Activated CD4-positive, alpha-beta T cell treated with anti-CD3 and anti-CD28 coated beads, Interleukin-2, amount 50 U/mL, for 48 hours (primary cell): Measurements from ENCODE around the gene ZNF564.
"Not testable (repeated sequence)": the region's sequence is repeated elsewhere in the genome, so short reads cannot be mapped to it uniquely, and the experiment has no call there.

Experiments used
- DNase-seq, 2 experiments: peaks; one replicate each; pipeline ENCODE4 v3.0.0-alpha.2; 2020

The ZNF564 gene

DNA sequence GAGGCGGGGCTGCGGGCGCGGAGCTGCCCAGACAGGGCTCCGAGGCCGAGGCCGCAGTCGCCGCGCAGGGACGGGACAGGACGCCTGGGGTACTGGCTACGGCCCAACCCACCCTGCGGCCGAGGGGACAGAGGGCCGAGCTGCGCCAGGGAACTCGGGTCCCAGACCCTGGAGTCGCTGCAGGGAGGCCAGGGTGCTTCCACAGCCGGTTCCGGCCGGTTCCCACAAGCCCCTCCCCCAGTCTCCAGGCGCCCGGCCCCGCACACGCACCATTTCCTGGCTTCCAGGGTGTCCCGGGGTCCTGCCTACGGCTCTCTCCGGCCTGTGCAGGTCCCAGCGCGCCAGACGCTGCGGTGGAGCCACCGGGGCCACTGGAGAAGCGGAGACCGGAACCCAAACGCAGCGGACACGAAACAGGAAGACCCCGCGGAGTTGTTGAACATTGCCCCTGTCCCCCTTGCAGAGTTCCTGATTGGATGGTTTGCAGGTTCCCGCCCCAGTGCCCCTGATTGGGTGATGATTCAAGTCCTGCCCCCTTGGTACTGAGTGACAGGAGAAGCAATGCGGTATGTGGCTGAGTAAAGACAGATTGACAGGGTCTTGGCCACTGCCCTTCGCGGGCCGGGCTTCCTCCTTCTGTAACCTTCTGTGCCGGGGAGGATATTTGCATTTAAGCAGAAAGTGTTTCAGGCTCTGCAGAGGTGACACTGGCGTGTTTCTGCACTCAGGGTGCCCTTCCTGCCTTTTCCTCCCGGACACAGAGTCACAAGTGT is at the start of gene ZNF564:
Gene ZNF564 (minus strand): TSS at position 423 of the 773 bp plus-strand sequence. CDS start 150 bp downstream, at position 273.
- peak; percentile 89 to 92 for DNase-seq

DNA sequence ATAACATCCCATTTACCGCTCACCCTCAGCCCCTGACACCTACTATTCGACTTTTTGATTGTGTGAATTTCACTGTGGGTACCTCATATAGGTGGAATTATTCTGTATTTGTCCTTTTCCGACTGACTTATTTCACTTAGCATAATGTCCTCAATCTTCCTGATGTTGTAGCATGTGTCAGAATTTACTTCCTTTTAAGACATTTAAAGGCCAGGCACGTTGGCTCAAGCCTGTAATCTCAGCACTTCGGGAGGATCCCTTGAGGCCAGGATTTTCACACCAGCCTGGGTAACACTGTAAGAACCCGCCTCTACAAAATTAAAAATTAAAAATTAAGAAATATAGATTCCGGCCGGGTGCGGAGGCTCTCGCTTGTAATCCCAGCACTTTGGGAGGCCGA is 46.3 kb upstream of the ZNF564 start:
- DNase-seq = no peak

DNA sequence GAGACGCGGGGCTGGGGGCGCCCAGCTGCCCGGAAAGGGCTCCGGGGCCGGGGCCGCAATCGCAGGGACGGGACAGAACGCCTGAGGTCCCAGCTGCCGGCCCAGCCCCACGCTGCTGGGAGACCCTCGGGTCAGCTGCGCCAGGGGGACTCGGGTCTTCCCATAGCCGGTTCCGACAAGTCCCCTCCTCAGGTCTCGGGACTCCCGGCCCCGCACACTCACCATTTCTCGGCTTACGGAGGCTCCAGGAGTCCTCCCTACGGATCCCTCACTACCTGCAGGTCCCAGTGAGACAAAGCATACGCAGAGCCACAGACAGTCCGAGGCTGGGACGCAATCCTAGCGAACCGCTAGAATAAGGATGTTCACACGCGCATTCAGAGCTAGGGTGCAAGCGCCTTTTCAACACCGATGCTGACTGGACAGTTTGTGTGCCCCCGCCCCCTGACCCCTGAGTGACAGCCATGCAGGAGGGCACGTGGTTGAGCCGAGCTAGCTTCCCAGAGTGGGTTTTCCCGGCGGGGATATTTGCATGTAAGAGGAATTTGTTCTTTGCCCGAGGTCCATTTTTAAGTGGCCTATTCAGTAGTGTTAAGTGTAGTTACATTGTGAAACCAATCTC is 45.8 kb upstream of the ZNF564 start:
- DNase-seq = no peak

DNA sequence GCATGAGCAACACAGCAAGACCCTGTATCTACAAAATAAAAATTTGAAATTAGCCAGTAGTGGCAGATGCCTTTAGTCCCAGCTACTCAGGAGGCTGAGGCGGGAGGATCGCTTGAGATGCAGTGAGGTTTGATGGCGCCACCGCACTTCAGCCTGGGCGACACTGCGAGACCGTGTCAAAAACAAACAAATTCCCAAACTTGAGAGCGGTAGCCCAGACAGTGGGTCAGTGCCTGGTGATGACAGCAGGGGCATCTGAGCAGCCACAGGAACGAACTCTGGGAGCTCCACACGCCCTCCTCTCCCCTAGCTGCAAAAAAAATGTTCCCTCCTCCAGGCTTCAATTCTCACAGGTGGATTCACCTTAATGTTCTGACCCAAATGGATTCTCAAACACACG is 45.2 kb upstream of the ZNF564 start:
- DNase-seq = no peak

GRCh38 chr19:12581100-12581499 is 29.8 kb upstream of the ZNF564 start:
- DNase-seq = no peak

GRCh38 chr19:12580180-12580694 is 29.0 kb upstream of the ZNF564 start:
- no peak for DNase-seq

DNA sequence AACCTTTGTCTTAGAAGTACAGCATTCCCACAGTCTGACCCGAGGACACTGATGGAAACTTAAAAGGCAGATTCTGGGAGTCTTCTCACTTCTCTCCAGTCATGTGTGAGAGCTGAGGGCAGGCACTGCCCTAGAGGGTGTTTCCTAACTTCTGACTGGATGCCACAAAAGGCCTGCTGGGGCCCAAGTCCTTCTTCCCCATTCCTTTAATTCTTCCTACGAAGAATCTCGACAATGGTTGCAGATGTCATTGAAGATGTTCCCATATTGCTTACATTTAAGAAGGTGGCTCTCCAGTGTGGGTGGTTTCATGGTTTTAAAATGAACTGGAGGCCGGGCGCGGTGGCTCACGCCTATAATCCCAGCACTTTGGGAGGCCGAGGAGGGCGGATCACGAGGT is 27.4 kb upstream of the ZNF564 start:
- no peak for DNase-seq

- no peak for DNase-seq
Observed at GRCh38 chr19:12574036-12574435, 22.8 kb upstream of the ZNF564 start.

- DNase-seq = no peak
Observed at GRCh38 chr19:12567951-12568350, 16.7 kb upstream of the ZNF564 start.

- not testable (repeated sequence) for DNase-seq
Observed at GRCh38 chr19:12566380-12566779, 15.1 kb upstream of the ZNF564 start.

DNA sequence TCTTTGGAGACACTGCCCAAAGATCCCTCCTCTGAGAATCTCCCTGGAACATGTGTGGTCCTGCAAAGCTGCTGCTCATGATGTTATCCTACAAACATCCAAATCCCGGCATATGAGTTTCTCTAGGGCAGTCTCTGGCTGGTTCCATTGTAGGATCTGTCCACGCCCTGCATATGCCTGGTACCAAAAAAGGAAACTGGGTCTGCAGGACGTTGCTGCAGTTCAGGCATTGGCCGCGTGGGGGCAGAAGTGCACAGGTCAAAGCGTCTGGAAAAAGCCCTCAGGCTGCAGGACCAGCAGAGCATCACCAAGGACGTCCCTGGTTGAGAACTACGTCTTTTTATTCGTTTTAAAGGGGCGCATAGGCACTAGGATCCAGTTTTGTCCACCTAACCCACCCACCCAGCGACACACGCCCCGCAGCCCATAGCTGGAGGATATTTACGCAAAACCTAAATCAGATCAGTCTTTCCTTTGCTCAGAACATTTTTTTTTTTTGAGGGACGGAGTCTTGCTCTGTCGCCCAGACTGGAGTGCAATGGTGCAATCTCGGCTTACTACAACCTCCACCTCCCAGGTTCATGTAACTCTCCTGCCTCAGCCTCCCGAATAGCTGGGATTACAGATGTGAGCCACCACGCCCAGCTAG is 12.9 kb upstream of the ZNF564 start:
- DNase-seq = peak; percentile 97 to 98

- DNase-seq = no peak
Observed at GRCh38 chr19:12555456-12555930, 4.2 kb upstream of the ZNF564 start.

DNA sequence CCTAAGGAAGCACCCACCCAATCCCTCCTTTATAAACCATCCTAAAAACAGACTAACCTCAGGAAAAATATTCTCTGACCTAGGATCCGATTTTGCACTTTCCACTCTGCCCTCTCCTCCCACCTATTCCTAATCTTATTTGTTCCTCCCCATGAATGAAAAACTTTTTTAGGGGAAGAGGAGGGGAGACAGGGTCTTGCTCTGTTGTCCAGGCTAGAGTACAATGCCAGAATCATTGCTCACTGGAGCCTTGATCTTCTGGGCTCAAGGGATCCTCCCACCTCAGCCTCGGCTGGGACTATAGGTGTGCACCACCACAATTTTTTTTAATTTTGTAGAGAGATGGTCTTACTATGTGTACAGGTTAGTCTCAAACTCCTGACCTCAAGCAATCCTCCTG is 4.4 kb downstream of the ZNF564 start:
- no peak for DNase-seq

- no peak for DNase-seq
Observed at GRCh38 chr19:12546068-12546467, 5.2 kb downstream of the ZNF564 start.

GRCh38 chr19:12545267-12545666 is 6.0 kb downstream of the ZNF564 start:
- no peak for DNase-seq

DNA sequence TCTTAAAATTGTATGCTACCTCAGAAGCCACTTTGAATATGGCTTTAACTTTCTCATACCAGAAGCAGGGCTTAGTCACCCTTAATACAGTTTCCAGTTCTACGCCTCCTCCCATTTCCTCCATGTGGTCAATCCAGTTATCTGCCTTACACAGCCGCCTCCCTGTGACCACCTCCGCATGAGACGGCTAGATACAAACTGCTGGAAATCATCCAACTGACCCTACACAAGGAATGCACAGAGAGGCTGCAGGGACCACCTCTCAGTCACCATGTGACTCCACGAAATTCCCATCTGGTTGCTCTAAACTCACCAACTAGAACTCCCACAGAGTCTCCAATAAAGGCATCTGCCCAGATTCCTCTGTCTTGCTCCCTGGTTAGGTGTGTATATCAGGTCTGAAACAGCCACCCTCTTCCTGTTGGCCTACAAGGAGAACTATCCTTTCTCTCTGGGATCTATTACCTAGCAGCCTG is 6.8 kb downstream of the ZNF564 start:
- DNase-seq = no peak

- DNase-seq = no peak
Observed at GRCh38 chr19:12543855-12544254, 7.4 kb downstream of the ZNF564 start.

DNA sequence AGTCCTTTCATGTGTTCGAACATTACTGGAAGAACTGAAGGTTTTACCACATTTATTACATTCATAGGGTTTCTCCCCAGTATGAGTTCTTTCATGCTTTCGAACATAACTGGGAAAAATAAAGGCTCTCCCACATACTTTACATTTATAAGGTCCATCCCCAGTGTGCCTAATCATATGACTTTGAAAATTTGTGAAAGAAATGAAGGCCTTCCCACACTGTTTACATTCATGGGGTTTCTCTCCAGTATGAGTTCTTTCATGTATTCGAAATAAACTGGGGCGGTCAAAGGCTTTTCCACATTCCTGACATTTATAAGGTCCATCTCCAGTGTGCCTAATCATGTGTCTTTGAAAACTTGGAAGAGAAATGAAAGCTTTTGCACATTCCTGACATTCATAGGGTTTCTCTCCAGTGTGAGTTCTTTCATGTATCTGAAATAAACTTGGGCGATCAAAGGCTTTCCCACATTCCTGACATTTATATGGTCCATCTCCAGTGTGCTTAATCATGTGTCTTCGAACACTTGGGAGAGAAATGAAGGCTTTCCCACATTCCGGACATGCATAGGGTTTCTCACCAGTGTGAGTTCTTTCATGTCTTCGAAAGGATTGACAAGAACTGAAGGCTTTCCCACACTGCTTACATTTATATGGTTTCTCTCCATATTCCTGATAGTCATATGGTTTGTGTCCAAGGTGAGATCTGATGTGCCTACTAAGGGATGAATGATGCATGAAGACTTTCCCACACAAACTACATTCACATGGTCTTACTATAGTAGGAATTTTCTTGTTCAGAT is 24.0 kb downstream of the ZNF564 start:
- DNase-seq = no peak

DNA sequence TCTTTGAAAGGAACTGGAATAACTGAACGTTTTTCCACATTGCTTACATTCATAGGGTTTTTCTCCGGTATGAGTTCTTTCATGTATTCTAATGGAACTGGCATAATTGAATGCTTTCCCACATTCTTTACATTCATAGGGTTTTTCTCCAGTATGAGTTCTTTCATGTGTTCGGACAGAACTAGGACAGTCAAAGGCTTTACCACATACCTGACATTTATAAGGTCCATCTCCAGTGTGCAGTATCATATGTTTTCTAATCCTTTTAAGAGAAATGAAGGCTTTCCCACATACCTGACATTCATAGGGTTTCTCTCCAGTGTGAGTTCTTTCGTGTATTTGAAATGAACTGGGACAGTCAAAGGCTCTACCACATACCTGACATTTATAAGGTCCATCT is 24.7 kb downstream of the ZNF564 start:
- no peak for DNase-seq

- no peak for DNase-seq
Observed at GRCh38 chr19:12521996-12522395, 29.3 kb downstream of the ZNF564 start.

GRCh38 chr19:12513531-12514061 is 37.7 kb downstream of the ZNF564 start:
- DNase-seq = no peak

DNA sequence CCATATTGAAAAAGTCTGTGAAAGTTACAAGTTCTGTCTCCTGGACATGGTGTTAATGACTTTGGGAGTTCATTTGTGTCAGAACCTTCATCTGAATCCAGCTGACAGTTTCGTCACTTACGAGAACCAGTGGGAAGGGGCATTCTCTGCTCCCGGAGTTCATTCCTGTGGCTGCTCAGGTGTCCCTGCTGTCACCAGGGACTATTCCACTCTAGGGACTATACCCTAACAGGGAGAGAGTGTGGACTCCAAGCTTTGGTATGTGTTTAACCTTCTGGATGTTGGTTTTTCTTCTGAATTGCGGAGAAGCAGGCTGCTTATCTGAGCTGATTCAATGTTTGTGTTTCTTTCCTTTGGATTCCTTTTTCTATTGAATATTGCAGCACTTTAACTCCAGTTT is 54.2 kb downstream of the ZNF564 start:
- no peak for DNase-seq
